HG02571 (cell line): Measurements from ENCODE around the gene GSTA2.
A peak's percentile ranks its signal among the peaks of the same experiment; 100 is the strongest.
"Not testable (repeated sequence)": the region's sequence is repeated elsewhere in the genome, so short reads cannot be mapped to it uniquely, and the experiment has no call there.

ENCODE experiments used
- ATAC-seq: cut with Tn5 transposase; IDR thresholded peaks from one replicate; pipeline ENCODE4 v1.9.1; 2021; ENCODE audit warnings: mild to moderate bottlenecking, moderate library complexity; ENCODE audit not compliant: unreplicated experiment

Gene GSTA2

GRCh38 chr6:52726741-52727535, 36.3 kb downstream of the GSTA2 start:
- ATAC-seq, result no peak

DNA sequence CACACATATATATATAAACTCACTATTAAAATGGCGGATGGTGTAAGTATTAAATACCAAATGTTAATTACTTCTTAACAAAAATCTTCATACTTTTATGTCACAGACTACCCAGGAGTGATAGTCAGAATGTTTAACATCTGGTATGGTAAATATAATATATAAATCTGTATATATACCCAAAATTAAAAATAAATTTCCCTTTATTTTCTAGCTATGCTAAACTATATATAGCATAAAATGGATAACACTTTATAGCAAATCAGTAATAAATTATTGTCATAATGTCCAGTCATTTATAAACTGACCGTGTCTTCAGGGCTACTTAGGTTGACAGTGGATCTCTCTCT, 37.1 kb downstream of the GSTA2 start:
- ATAC-seq, result no peak

DNA sequence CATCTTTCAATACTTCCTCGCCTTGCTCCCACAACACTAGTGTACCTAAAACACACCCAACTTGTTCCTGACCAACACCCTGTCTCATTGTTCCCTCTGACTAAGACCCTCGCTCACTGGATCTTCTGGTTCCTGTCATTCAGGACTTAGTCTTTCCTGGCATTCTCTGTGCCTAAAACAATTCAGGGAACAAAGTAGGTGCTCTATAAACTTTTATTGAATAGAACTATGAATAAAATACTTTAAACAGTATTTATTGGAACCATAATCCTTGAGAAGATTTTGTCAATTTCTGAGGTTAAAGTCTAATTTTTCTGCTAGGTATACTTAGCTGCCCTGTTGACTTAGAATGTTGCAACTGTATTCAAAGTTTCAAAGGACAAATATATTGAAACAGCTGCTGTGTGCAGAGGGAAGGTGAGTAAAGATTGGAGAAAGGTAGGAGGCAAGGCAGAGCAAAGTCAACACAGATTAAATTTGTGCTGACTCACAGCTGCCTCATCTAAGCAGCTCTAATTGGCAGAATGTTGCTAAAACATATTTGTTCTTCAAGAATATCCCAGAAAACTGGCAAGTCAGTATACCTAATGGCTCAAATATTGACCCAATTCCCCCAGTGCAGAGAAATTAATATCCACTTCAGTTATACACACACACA, 37.6 kb downstream of the GSTA2 start:
- no peak for ATAC-seq

DNA sequence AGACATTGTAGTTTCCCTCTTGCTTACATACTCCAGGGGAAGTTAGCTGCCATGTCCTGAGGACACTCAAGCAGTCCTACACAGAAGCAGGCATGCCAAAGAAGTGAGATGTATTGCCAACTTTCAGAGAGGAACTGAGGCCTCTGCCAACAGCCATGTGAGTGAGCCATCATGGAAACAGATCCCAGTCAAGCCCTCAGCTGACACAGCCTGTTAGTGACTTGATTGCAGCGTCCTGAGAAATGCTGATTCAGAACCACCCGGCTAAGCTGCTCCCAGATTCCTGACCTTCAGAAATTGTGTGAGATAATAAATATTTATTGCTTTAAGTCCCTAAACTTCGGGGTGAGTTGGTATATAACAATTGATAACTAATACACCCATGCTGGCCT, 38.1 kb downstream of the GSTA2 start:
- ATAC-seq, result no peak

DNA sequence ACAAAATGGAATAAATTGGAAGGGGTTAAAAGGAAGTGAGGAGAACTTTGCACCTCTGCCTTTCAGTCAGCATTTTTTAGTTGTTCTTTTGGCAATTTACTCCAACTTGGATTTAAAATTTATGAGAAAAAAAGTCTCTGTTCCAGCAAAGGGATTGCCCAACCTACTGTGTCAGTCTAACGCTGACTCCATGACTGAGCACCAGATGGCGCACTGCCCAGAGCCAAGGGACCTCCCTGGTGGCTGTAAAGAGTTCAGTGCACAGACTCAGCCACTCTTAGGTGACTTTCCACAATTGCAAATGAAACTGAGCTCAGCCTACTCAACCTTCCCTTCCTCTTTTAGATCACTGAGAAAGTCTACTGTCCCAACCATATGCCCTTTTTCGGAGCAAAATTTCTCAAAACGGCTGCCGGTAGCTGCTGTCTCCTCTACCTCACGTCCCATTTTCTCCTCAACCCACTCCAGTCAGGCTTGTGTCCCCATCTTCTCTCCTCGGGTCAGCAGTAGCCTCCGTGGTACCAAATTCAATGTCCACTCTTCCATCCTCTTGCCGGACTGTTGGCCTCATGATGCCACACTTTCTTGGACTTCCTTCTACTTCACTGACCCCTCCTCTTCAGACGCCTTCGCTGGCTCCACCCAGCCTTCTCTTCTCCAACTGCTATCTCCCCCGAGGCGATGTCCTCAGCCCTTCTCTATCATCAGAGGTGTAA, 38.7 kb downstream of the GSTA2 start:
- ATAC-seq, result peak; percentile 97

- no peak for ATAC-seq
Measured at GRCh38 chr6:52724042-52724405, 39.3 kb downstream of the GSTA2 start.

DNA sequence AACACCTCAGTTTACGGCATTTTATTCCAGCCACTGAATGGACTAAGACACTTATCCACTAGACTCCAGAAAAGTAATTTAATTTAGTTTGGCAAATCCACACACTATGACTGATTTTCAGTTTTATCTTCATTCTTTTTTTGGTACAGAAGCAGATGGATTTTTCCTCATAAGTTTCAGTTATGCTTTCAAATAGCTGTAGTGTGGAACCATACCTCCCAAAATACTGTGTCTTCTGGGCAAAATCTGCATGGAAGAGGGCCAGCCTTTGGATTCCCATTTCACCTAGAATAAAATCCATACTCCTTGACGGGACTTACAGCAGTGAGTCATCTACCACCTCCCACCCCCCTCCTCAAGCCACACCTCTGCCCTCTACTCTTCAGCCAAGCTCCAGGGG, 43.0 kb downstream of the GSTA2 start:
- ATAC-seq, result no peak

DNA sequence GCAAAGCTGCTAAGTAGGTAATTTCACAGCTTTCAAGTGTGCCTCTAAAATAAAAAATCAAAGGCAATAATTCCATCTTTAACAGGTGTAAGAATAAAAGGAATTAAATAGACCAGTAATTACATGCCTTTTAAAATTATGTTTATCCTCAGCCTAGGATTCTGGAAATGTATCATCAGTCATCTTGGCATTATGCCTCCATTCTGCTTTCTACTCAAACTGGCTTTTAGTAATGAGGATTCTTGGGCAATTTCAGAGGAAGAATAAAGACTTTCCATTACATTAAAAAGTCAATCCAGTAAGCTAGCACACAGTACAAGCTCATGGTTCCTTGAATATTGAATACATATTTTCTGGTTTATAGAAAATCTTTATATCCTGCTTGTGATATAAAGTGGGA, 44.7 kb downstream of the GSTA2 start:
- ATAC-seq, result no peak

- ATAC-seq, result not testable (repeated sequence)
Measured at GRCh38 chr6:52714761-52715160, 48.5 kb downstream of the GSTA2 start.

DNA sequence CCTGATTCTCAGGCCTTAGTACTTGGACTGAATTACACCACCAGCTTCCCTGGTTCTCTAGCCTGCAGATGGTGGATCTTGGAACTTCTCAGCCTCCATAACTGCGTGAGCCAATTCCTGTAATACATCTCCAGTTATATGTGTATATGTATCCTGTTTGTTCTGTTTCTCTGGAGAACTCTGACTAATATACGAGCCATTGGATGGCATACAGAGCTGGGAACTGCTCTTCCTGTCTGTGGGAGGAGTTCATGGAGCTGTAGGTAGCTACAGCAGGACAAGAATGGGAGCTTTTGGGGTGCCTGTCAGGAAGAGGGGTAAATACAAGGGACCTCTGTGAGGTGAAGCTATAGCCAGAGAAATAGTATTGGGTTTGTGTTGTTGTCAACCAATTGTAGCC, 51.1 kb downstream of the GSTA2 start:
- ATAC-seq, result no peak

DNA sequence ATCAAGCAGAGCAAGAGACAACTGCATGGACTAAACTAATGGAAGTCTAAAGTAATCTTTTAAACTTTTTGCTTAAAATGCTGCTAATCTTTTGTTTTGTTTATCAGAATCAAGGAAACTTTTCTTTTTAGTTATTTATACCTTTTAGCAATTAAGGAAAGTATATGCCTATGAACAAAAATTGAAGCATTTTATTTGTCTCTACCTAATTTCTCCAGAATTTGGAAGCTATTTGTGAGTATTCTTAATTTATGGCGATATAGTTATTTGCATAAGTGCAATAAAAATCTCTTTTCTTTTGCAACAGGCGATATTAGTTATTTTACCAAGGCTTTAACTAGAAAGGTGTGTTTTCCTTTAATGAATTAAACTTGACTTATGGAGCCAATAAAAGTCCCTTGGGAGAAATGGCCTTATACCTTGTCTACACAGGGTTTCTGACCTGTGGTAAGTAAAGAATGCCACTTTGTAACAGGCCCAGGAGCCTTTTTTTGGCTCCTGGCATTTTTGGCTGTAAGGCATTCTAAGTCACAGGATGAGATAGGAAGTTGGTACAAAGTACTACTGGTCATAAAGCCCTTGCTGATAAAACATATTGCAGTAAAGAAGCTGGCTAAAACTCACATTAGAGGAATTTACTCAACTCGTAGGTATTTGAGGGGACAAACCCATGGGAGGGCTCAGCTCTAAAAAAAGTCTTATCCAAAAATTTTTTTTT, 55.2 kb downstream of the GSTA2 start:
- no peak for ATAC-seq

- ATAC-seq, result no peak
Measured at GRCh38 chr6:52706001-52706400, 57.3 kb downstream of the GSTA2 start.

- ATAC-seq, result not testable (repeated sequence)
Measured at GRCh38 chr6:52704781-52705502, 58.3 kb downstream of the GSTA2 start.

DNA sequence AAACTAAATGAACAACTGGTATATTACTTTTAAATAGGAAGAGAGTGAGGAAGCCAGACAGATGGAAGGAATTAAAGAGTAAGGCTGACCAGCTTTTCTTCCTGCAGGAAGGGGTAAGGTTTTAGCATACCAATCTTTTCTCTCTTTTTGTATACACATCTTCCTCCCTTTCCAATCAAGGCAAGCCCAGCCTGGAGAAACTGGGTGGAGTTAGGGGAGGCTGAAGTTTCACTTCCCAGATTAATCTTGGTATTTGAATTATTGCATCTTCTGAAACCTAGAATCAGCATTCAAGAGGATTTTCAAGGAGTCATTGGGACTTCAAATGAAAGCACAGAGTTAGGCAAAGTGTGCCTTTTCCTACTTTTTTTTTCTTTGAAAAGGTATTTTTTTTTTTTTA, 59.2 kb downstream of the GSTA2 start:
- ATAC-seq, result no peak
